GM18505 (cell line): ENCODE data around the gene SPATA46.

Source experiments
- ATAC-seq: cut with Tn5 transposase; IDR thresholded peaks from one replicate; pipeline ENCODE4 v1.9.1; 2021; ENCODE audit not compliant: unreplicated experiment
- POLR2A ChIP-seq: IDR thresholded peaks from 4 replicates; pipeline ENCODE4 v1.6.1; 2011; ENCODE audit warnings: borderline replicate concordance; ENCODE audit not compliant: insufficient read depth, insufficient read length; ENCODE audit errors: extremely low read depth

Gene SPATA46

DNA sequence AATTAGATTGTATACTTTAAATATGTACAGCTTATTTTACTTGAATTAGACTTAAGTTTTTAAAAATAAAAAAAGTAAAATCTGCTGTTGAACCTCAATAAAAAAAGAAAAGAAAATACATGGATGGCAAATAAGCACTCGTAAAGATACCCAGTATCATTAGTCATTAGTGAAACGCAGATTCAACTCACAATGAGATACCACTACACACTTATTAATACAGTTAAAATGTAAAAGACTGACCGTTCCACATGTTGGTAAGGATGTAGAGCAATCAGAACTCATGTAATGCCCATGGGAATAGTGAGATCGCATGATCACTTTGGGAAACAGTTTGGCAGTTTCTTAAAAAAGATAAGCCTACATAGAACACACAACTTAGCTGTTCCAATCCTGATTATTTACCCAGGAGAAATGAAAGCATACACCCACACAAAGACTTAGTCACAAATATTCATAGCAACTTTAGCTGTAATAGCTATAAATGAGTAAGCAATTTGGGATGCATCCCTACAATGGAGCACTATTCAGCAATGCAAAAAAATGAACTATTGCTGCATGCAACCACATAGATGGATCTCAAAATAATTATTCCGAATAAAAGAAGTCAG, 28.0 kb upstream of the SPATA46 start:
- TF ChIP-seq POLR2A = no peak

DNA sequence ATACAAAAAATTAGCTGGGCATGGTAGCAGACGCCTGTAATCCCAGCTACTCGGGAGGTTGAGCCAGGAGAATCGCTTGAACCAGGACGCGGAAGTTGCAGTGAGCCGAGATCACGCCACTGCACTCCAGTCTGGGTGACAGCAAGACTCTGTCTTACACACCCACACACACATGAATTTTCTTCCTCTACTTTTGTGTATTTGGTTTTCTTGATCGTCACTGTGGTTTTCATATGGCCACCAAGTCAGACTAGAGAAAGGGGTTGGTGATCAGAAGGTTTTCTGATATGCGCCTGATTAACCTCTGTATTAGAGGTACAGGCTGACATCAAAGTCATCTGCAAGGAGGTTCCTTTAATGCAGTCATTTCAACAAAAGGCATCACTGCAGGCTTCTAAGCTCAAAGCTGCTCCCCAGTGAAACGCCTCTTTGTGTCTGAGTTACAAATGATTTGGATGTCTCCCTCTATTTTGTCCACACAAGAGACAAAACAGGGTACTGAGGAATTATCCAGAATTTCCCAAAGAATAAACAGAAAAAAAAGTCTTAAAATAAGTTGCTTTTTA, 24.2 kb upstream of the SPATA46 start:
- TF ChIP-seq POLR2A = no peak
- no peak for ATAC-seq

More for the DNA sequence above, 28.0 kb upstream of the SPATA46 start:
- no peak for ATAC-seq

DNA sequence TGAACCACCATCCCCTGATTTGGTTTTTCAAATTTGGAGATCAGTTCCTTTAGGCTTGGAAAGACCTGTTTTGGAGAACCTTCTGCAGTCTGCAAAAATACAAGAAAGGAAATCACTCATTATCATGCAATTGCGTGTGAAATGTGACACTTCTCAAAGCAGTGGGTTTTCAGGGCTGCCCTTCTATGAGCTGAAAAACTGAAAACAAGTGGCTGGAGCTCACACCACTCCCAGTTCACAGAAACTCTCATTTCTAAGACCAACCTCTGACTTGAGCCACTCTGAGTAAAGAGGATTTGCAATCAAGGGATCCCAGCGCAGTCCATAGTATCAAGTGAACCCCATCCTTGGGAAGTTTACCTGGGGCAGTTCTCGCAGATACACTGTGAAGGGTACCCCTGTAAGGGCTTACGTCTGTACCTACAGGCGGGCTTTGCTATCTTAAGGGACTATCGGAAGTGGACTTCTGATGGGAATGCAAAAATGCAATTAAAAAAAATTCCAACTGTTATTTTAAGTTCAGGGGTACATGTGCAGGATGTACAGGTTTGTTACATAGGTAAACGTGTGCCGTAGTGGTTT, 22.4 kb upstream of the SPATA46 start:
- no peak for ATAC-seq
- TF ChIP-seq POLR2A = no peak

DNA sequence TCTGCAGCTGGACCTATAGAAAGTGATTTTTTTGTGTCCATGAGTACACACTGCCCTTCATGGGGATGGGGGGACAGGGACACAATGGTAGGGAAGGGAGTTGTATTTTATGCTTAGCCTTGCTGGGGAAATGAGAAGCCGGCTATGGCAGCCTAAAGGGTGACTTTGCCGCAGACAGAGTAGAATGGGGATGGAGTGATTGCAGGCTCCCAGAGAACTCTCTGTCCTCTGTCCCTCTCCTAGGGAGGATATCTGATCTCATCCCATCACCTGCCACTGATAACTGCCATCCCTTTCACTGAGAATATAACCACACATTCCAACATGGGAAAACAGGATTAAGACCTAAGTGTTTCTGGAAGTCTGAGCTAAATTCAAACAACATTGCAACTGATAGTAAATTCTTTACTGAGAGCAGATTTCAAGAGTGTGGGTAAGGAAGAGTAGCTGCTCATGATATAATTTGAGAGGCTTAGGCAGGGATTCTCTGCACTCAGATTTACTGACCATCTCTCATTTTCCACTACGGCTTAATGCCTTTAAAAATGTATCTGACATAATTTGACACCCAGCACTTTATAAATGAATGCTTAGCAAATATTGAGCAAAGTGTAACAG, 21.4 kb upstream of the SPATA46 start:
- ATAC-seq = no peak
- TF ChIP-seq POLR2A = no peak

DNA sequence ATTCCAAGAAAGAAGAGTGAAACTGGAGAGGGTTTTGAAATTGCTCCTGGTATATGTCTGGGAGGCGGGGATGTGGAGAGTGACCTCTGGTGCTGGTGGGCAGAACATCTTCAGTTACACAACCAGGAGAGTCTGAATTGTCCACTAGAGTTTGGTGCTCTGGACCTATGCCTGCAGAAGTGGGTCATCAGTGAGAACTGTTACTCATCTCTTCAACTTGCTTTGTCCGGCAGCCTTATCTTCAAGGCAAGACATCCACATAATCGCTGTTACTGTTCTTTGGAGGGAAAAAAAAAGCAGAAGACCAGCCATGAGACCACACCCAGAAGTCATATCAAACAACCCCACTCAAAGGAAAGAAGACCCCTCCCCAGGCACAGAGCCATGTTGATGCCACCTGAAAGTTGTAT, 20.4 kb upstream of the SPATA46 start:
- TF ChIP-seq POLR2A = no peak
- no peak for ATAC-seq

DNA sequence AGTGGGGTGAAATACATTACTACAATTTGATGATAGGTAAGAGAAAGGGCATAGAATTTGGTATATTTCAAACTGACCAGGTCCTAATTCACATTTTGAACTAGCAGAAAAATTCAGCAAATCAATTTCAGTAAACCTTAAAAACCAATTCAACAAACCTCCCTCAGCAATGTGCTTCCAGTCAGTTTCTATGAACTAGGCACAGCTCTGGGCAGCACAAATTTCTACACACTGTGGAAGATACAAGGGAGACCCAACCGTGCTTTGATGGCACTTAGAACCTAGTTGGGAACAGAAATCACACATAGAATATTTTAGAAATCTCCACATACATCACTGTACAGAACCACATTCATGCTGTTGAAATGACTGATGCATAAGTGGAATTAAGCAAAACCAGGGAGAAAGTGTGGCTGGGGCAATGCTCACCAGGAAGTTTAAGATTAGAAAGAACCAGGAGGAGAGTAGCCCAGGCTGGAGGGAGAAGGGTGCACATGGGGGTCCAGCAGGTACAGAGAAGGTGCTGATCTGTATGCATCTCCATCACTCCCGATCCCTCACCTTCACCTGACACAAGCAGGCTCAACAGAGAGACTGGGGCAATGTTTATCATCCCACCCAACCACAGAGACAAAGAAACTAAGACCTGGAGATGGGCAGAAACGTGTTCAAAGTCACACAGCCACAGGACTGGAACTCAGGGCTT, 19.7 kb upstream of the SPATA46 start:
- TF ChIP-seq POLR2A = no peak
- no peak for ATAC-seq

DNA sequence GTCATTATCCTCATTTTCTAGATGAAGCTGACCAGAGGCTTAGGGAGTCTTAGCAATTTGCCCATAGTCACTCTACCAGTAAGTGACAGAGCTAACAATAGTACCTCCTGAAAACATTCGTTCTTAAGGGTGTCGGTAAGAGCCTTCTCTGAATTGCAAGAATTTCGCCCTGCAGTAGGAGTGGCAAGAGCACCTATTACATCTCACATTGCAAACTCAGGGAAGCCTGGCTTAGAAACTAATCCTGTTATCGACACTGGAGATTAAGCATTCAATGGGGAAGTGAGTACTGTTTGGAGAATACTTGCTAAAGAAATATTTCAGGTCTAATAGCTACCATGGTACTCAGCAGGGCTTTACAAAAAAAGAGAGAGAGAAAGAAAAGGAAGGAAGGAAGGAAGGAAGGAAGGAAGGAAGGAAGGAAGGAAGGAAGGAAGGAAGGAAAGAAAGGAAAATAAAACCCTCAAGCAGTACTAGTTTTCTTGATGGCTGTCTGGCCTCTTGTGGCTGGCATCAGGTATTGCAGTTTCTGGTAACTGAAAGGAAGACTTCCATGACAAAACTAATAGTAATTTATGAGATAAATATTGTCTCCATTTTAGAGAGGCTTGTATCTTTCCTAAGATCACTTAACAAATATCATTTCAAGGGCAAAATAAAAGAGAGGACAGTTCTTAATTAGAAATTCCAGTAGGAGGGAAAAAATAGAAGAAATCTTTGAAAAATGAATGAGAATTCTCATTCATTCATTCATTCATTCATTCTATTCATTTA, 15.3 kb upstream of the SPATA46 start:
- no peak for ATAC-seq
- no peak for TF ChIP-seq POLR2A

DNA sequence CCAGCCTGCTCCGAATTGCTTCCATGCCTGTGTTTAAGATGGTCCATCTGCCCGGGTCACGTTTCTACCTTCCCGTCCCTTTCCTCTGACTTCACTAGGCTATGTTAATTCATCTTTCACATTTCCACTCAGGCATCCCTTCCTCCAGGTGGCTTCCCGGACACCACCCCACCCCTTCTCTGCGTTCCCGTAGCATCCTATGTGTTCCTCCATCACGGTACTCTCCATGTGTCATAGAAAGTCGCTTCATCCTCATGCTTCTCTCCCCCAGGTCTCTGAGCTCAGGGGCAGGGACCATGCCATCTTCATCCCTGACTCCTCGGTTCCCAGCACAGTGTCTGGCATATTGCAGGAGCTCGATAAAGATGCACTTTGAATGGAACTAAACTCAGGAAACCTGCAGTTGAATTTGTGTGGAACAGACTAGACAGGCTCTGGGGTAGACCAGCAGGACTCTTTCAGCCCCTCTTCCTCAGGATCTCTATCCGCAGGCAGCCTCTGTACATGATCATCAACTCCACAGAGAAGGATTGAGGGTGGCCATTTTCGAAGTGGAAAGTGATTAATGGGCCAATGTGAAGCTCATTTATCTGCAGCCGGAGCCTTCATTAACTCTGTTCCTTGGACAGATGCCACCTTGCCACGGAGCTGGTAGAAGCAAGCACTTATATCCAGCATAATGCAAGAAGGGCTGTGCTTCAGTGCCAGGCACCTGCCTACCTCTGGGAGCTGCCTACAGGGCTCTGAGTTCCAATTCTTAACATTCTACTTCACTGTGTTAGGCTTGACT, 13.9 kb upstream of the SPATA46 start:
- ATAC-seq = no peak
- no peak for TF ChIP-seq POLR2A

DNA sequence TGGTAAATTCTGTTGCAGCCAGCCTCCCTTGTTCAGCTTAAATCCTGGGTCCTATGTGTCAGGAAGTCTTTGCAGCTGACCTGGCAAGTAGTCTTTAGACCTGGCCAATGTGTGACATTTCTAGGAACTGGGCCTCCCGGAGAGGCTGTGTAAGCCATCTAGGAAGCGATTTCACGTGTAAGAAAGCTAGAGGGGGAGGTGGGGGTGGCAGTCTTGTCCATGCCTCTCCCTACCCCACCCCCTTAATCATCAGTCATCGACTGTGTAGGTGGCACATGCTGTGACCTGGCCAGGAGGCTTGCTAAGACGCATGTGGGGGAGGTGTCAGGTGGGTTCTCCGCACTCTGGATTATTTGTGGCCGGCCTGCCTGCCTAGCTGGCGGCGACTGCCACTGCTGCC, 13.3 kb upstream of the SPATA46 start:
- TF ChIP-seq POLR2A = no peak
- ATAC-seq = no peak

DNA sequence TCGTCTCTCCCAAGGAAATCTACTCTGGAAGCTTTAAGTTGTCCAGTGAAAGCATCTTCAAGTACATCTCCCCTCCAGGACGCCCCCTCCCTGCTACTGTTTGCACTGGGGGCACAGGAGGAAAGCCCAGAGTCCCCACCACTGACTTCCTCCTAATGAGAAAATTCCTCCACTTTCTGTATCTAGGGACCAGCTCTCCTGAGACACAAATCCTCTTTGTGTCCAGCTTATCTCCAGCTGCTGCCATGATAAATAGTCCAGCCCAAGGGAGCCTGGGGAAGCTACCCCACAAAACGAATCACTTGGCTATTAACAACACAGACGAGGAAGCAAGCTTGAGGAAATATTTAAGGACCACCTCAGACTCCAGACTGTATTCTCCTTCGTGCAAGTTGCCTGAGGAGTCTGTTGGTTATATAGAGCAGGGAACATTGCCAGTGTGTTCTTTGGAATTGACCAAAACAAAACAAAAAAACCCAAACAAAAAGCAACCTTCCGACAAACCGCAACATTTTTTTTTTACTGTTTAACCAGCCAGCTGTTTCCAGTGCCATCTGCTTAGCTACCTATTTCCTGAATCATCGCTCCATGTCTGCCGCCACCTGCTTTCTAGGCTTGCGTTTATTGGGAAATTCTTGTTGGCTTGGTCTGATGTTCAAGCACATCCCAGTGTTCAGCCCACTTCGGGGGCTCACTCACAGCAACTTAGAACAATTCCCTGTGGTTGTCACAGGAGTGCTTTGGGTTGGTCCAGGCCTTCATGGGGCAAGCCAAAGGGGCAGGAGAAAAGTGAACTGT, 12.6 kb upstream of the SPATA46 start:
- TF ChIP-seq POLR2A = no peak
- no peak for ATAC-seq

DNA sequence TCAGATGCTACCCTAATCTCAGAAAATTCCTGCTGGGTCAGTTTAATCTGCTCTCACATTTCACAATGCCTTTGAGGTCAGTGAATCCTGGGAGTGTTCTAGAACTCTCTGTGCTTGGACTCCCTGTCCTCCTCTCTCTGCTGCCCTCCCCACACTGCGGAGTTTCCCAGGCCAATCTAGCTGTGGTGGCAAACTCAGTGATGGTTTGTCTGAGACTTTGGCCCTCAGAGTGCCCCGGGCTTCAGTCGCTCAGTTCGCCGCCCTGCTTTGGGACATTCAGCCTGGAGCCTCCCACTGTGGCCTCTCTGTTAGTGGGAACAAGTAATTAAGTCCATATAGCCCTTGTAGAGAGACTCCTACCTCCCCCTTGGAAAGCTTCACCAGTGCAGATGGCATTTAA, 12.0 kb upstream of the SPATA46 start:
- TF ChIP-seq POLR2A = no peak
- no peak for ATAC-seq
